Measurements from ENCODE around the gene C17orf58.

C17orf58 gene

DNA sequence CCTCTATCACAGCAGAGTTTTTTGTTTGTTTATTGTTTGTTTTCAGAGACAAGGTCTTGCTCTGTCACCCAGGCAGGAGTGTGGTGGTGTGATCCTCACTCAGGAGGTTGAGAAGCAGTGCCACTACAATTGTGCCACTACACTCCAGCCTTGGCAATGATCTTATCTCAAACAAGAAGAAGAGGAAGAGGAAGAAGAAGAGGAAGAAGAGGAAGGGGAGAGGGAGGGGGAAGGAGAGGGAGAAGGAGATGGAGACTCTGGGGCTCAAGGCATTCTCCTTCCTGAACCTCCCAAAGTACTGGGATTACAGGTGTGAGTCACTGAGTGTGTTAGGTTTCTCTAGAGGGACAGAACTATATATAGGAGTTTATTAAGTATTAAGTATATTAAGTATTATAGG lies 17.1 kb upstream of the C17orf58 start:
- no peak for TF ChIP-seq YY1 (IDR thresholded peaks at IDR 0.05; ENCODE audit: low read depth)
- TF ChIP-seq CREB1 (IDR thresholded peaks at IDR 0.05; ENCODE audit: low read depth) = no peak
- no peak for TF ChIP-seq TEAD4 (IDR thresholded peaks at IDR 0.05)
- TF ChIP-seq TAF1 (IDR thresholded peaks at IDR 0.05; ENCODE audit: low read depth) = no peak
- TF ChIP-seq NFIC (IDR thresholded peaks at IDR 0.05) = no peak
- TF ChIP-seq, protein P1, sequence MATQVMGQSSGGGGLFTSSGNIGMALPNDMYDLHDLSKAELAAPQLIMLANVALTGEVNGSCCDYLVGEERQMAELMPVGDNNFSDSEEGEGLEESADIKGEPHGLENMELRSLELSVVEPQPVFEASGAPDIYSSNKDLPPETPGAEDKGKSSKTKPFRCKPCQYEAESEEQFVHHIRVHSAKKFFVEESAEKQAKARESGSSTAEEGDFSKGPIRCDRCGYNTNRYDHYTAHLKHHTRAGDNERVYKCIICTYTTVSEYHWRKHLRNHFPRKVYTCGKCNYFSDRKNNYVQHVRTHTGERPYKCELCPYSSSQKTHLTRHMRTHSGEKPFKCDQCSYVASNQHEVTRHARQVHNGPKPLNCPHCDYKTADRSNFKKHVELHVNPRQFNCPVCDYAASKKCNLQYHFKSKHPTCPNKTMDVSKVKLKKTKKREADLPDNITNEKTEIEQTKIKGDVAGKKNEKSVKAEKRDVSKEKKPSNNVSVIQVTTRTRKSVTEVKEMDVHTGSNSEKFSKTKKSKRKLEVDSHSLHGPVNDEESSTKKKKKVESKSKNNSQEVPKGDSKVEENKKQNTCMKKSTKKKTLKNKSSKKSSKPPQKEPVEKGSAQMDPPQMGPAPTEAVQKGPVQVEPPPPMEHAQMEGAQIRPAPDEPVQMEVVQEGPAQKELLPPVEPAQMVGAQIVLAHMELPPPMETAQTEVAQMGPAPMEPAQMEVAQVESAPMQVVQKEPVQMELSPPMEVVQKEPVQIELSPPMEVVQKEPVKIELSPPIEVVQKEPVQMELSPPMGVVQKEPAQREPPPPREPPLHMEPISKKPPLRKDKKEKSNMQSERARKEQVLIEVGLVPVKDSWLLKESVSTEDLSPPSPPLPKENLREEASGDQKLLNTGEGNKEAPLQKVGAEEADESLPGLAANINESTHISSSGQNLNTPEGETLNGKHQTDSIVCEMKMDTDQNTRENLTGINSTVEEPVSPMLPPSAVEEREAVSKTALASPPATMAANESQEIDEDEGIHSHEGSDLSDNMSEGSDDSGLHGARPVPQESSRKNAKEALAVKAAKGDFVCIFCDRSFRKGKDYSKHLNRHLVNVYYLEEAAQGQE (IDR thresholded peaks at IDR 0.05; ENCODE audit: low read depth) = no peak
- no peak for TF ChIP-seq FOXM1 (IDR thresholded peaks at IDR 0.05; ENCODE audit: borderline replicate concordance, low read depth)
- TF ChIP-seq TCF12 (IDR thresholded peaks at IDR 0.05; ENCODE audit: low read depth) = no peak
- TF ChIP-seq EGR1 (IDR thresholded peaks at IDR 0.05) = no peak
- TF ChIP-seq, protein P2, sequence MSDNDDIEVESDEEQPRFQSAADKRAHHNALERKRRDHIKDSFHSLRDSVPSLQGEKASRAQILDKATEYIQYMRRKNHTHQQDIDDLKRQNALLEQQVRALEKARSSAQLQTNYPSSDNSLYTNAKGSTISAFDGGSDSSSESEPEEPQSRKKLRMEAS (IDR thresholded peaks at IDR 0.05) = no peak

GRCh38 chr17:68011199-68011665 lies 15.0 kb upstream of the C17orf58 start:
- TF ChIP-seq, protein P1 (IDR thresholded peaks at IDR 0.05; ENCODE audit: low read depth) = no peak
- TF ChIP-seq RAD21 (IDR thresholded peaks at IDR 0.05; ENCODE audit: low read depth) = peak; percentile 35; the same call in 1 of the 2 replicates

DNA sequence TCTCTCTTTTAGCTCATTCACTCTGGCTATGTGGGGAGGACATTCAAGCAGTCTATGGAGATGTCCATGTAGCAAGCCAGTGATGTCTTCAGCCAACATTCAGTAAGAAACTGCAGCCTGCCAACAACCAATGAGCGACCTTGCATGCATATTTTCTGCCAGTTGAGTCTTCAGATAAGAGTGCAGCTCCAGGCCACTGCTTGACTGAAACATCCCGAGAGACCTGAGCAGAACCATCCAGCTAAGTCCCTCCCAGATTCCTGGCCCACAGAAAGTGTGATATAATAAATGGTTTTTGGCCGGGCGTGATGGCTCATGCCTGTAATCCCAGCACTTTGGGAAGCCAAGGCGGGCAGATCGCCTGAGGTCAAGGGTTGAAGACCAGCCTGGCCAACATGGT lies 10.5 kb upstream of the C17orf58 start:
- no peak for TF ChIP-seq EGR1 (IDR thresholded peaks at IDR 0.05)
- TF ChIP-seq CREB1 (IDR thresholded peaks at IDR 0.05; ENCODE audit: low read depth) = no peak
- TF ChIP-seq, protein P2 (IDR thresholded peaks at IDR 0.05) = no peak
- TF ChIP-seq NFIC (IDR thresholded peaks at IDR 0.05) = no peak
- no peak for TF ChIP-seq CEBPB (IDR thresholded peaks at IDR 0.05)
- no peak for TF ChIP-seq FOXM1 (IDR thresholded peaks at IDR 0.05; ENCODE audit: borderline replicate concordance, low read depth)
- no peak for TF ChIP-seq ZBTB7A (IDR thresholded peaks at IDR 0.05; ENCODE audit: low read depth)
- no peak for TF ChIP-seq USF1 (IDR thresholded peaks at IDR 0.05)
- no peak for TF ChIP-seq TEAD4 (IDR thresholded peaks at IDR 0.05)
- TF ChIP-seq TAF1 (IDR thresholded peaks at IDR 0.05; ENCODE audit: low read depth) = no peak
- TF ChIP-seq, protein P1 (IDR thresholded peaks at IDR 0.05; ENCODE audit: low read depth) = no peak
- TF ChIP-seq EP300 (IDR thresholded peaks at IDR 0.05; ENCODE audit: borderline replicate concordance) = no peak
- no peak for TF ChIP-seq TCF12 (IDR thresholded peaks at IDR 0.05; ENCODE audit: low read depth)

- TF ChIP-seq EP300 (IDR thresholded peaks at IDR 0.05; ENCODE audit: borderline replicate concordance) (no peak), TEAD4 (IDR thresholded peaks at IDR 0.05) (no peak), FOXM1 (IDR thresholded peaks at IDR 0.05; ENCODE audit: borderline replicate concordance, low read depth) (no peak), USF1 (IDR thresholded peaks at IDR 0.05) (no peak)
- TF ChIP-seq, protein P2 (IDR thresholded peaks at IDR 0.05) = no peak
These were observed 7.9 kb upstream of the C17orf58 start for GRCh38 chr17:68004201-68004600.

DNA sequence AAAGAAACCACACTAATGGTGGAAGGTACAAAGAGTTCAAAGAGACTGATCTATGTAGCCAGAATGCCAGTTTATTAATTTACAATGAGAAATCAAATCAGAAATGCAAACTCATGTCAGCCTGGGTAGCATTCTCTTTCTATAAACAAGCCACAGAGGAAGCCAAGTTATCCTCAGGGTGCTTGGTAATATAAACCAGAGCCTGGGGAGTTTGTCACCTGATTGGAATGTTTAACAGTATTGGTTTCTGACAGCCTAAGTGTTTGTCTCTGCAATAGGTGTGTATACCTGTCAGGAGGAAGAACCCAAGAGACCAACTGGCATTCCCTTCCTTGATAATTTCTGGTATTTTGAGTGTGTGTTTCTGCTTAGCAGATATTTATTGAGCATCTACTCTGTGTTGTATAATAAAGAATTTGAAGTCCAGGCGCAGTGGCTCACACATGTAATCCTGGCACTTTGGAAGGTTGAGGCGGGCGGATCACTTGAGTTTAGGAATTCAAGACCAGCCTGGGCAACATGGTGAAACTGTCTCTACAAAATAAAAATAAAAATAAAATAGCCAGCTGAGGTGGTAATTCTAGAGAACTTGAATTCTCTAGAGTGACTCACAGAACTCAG lies 3.1 kb upstream of the C17orf58 start:
- TF ChIP-seq NFIC (IDR thresholded peaks at IDR 0.05) (0 out of 2 replicates have a peak, but pooled peaks have one; percentile 11), YY1 (IDR thresholded peaks at IDR 0.05; ENCODE audit: low read depth) (no peak), TAF1 (IDR thresholded peaks at IDR 0.05; ENCODE audit: low read depth) (no peak), CEBPB (IDR thresholded peaks at IDR 0.05) (no peak), TEAD4 (IDR thresholded peaks at IDR 0.05) (peak; percentile 11; the same call in 1 of the 2 replicates)
